HG03135 (cell line): ENCODE data around the gene CHIA.
"Not testable (repeated sequence)": the region's sequence is repeated elsewhere in the genome, so short reads cannot be mapped to it uniquely, and the experiment has no call there.

ENCODE experiments used
- ATAC-seq: cut with Tn5 transposase; IDR thresholded peaks from one replicate; pipeline ENCODE4 v1.9.1; 2021; ENCODE audit warnings: mild to moderate bottlenecking, moderate library complexity; ENCODE audit not compliant: unreplicated experiment

Gene CHIA

DNA sequence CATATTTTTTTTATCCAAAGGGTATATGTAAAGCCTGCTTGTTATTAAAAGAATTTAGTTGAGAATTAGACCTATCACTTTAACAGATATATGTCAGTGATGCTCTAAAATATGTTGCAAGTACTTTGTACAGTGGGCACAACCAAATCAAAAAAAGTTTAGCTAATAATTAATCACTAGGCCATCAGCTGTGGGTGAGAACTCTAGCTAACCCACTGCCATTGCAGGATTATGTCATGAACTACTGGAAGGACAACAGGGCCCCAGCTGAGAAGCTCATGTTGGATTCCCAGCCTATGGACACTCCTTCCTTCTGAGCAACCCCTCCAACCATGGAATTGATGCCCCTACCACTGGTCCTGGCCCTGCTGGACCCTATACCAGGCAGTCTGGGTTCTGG lies 6.8 kb upstream of the CHIA start:
- no peak for ATAC-seq

DNA sequence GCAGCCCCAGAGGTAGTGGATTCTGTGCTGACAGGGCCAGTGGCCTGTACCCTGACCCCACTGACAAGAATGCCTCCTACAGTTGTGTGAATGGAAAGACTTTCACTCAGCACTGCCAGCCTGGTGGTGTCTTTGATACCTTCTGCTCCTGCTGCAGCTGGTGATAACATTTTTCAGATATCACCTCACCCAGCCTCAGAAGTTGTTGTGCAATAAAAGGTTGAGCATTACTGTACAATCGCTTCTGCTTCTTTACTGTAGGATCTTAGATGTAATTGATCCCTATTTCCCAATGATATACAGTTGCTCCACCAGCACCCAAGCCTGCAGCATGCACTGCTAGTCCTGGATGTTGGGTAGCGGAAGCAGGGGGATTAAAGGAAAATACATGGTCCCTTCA lies 4.8 kb upstream of the CHIA start:
- ATAC-seq, result no peak

DNA sequence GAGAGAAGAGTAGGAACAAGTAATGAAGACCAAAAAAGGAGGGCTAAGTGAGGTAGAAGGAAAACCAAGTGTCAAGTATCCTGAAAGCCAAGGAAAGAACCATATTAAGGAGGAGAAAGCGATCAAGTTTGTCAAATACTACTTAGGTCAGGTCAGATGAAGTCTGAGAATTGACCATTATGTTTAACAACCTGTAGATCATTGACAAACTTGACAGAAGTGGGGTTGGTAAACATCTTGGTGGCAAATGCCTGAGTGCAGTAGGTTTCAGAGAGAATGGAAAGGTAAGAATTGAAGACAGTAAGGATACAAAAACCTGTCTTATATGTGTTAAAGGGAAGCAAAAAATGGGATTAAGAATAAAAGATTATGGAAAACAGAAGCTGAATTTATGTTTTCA lies 3.7 kb upstream of the CHIA start:
- no peak for ATAC-seq

DNA sequence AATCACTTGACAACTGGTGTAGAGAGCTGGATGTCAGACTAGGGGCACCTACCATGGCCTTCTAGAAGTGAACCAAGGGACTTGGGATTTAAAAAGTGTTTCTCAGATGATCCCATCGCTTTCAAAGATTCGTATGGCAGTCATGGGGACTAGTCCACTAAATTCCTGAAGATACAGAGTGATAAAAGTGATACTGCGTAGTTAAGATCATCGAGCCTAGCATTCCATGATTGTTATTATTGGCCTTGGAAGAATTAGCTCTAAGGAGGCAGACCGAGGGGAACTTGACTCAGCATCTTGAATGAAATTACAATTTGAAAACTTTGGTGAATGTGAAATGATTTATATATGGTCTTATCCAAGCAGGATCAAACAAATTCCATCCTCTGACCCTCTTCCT lies 1.3 kb upstream of the CHIA start:
- no peak for ATAC-seq

DNA sequence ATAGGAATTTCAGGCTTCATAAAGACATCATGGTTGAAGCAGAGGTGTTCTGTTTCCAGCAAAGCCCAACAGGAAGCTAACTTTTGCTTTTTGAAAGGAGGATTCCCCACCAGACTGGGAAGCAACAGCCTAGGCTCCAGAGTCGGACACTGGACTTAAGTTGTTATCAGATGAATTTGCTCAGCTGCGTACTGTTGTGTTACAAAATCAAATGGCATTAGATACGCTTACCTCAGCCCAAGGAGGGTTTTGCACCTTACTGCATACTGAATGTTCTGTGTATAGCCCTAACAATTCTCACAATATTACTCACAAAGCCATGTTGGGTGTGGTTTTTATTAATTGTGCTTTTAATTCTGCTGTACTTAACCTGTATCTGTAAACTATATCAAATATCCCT lies 547 bp upstream of the CHIA start:
- no peak for ATAC-seq

DNA sequence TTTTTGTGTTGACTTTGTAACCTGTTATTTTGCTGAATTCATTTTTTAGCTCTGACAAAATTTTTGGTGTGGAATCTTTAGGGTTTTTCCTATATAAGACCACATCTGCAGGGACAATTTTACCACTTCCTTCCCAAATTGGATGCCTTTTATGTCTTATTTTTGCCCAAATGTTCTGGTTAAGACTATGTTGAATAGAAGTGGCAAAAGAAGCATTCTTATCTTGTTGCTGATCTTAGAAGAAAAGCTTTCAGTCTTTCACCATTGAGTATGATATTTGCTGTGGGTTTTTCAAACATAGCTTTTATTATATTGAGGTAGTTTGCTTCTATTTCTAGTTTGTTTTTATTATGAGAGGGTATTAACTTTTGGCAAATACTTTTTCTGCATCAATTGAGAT lies 3.7 kb downstream of the CHIA start:
- ATAC-seq, result no peak

DNA sequence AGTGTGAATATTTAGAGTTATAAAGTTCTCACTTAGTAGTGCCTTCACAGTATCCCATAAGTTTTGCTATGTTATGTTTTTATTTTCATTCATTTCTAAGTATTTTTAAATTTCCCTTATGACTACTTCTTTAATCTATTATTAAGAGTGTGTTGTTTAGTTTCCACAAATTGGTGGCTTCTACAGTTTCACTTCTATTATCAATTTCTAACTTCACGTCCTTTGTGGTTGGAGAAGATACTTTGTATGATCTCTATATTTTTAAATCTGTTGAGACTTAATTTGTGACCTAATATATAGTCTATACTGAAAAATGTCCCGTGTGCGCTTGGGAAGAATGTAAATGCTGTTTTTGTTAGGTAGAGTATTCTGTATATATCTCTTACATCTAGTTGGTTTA lies 11.7 kb downstream of the CHIA start:
- no peak for ATAC-seq

DNA sequence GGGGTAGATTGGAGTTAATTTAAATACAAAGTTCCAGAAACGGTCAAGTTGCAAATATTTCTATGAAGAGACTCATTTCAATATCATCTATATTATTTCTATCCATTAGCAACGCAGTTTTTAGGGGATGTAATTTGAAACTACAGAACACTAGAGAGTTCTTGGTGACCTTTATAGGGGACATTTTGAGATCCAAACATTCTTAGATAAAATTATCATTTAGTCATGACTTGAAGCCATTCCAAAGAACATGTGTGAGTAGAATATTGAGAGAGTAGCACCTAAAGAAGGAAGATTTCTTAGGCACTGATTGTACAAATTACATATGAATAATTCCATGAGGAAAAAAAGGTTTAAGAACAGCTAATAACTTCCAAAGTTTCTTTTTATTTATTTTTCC lies 19.0 kb downstream of the CHIA start:
- ATAC-seq, result no peak

- no peak for ATAC-seq
Measured at GRCh38 chr1:111318523-111318922, 27.9 kb downstream of the CHIA start.

GRCh38 chr1:111320066-111320879 lies 29.6 kb downstream of the CHIA start:
- ATAC-seq, result no peak

GRCh38 chr1:111323231-111323630 lies 32.6 kb downstream of the CHIA start:
- ATAC-seq, result no peak

- ATAC-seq, result no peak
Measured at GRCh38 chr1:111332190-111332589, 41.5 kb downstream of the CHIA start.

- no peak for ATAC-seq
Measured at GRCh38 chr1:111334169-111334568, 43.5 kb downstream of the CHIA start.

DNA sequence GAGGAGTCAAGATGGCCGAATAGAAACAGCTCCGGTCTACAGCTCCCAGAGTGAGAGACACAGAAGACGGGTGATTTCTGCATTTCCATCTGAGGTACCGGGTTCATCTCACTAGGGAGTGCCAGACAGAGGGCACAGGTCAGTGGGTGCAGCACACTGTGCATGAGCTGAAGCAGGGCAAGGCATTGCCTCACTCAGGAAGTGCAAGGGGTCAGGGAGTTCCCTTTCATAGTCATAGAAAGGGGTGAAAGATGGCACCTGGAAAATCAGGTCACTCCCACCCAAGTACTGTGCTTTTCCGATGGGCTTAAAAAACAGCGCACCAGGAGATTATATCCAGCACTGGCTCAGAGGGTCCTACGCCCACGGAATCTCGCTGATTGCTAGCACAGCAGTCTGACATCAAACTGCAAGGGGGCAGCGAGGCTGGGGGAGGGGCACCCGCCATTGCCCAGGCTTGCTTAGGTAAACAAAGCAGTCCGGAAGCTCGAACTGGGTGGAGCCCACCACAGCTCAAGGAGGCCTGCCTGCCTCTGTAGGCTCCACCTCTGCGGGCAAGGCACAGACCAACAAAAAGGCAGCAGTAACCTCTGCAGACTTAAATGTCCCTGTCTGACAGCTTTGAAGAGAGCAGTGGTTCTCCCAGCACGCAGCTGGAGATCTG lies 44.7 kb downstream of the CHIA start:
- not testable (repeated sequence) for ATAC-seq

- not testable (repeated sequence) for ATAC-seq
Measured at GRCh38 chr1:111338849-111339248, 48.2 kb downstream of the CHIA start.

DNA sequence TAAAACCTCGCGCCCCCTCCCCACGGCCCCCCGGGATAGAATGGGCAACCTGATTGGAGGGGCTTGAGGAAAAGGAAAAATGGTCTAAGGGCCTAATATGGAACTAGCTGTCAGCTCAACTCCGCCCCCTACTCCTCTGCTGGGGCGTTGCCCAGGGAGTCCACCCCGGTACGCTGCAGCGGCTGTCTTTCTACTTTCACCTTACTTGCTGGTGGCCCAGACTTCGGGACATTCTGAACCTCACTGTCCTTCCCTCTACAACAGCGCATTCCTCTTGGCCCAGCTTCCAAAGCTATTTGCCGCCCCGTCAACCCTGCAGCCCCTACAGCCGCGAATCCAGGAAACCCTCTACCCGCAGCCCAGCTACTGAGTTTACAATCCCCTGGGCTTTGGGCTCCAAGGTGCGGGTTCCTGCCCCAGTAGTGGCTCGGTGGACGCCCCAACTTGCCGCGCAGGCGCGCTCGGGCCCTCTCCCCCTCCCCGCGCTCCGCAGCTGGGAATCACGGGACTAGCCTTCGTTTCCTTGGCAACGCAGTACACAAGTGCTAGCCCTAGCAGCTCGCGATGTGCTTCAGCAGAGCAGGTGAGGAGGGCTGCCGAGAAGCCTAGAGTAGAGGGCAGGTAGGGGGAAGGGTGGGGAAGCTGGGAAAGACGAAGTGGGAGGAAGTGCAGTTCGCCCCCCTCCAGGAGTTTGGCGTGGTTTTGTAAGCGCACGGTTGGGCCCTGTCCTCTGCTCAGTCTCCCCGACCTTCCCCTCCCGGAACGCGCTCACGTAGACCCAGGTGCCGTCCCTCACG lies 55.6 kb downstream of the CHIA start:
- peak; percentile 84 for ATAC-seq

- ATAC-seq, result no peak
Measured at GRCh38 chr1:111347026-111347425, 56.4 kb downstream of the CHIA start.

DNA sequence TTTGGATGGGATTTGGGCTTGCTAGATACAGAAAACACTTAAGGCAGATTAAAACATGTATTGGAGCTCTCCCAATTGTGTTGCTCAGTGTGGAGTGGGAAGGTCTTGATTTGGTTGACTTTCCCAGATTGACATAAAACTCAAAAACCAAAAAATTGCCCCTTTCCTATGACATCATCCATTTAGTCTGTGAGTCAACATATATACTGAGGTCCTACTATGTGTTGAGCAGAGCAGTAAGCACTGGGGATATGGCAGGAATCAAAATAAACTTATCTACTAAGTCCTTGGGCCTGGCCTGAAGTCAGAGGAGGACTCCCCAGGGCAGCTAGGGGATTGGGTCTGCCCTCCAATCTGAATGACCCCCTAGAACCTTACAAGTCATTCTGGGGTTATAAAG lies 61.0 kb downstream of the CHIA start:
- ATAC-seq, result no peak

DNA sequence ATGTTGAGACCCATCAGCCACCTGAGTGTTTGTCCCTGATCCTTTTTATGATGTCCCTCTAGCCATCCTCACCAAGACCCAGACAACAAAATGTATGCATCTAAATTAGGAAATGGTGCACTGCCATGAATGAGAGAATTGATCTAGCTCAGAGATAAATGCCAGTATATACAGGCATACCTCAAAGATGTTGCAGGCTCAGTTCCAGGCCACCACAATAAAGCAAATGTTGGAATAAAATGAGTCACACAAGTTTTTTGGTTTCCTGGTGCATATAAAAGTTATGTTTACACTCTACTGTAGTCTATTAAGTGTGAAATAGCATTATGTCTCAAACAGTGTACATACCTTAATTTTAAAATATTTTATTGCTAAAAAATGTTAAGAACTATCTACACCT lies 63.9 kb downstream of the CHIA start:
- no peak for ATAC-seq

- no peak for ATAC-seq
Measured at GRCh38 chr1:111358964-111359363, 68.3 kb downstream of the CHIA start.

DNA sequence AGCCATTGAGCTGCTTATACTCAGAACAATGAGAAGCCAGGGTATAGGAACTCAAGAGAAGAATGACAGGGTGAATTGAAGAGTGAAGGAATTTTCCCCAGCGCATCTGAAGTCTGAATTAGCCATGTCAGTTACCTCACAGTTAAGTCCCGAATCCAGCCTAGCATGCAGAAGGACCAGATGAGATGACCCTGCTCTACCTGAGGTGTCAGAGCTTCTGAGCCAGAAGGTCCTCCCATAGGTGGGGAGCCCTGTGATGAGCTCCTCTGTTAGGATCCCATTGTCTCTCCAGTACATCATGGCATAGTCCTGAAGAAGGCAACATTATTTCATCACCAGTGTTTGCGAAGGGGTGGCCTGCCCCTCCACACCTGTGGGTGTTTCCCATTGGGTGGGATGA lies 68.7 kb downstream of the CHIA start:
- no peak for ATAC-seq

GRCh38 chr1:111360257-111360656 lies 69.6 kb downstream of the CHIA start:
- not testable (repeated sequence) for ATAC-seq
